Activated CD8-positive, alpha-beta memory T cell treated with anti-CD3 and anti-CD28 coated beads, Interleukin-2, amount 10 ng/mL, durations not matched to agents 7 days and 5 days (primary cell): ENCODE results near the gene GIT2. TPM values are rescaled to one million over a fixed set of nuclear protein-coding genes. Genes with fewer than 3 reads are reported as not detected.
"Not testable (repeated sequence)": the region's sequence is repeated elsewhere in the genome, so short reads cannot be mapped to it uniquely, and the experiment has no call there.

Source experiments
- ATAC-seq: fragments of 150-1000 bp; cut with Tn5 transposase; one replicate; pipeline ENCODE4 v1.10.0; 2021; ENCODE audit warnings: moderate library complexity
- CTCF ChIA-PET: fragments of 350-600 bp; sonication (Branson Sonifier 250); formaldehyde crosslinking; loops from one replicate; lab custom pipeline; 2021; ENCODE audit warnings: antibody characterized with exemption; lab: Charles Lee
- DNase-seq: peaks from one replicate; pipeline ENCODE4 v3.0.0-alpha.2; 2020
- H3K27ac Mint-ChIP-seq: one replicate; pipeline ENCODE4 v1.8.0; 2021; ENCODE audit warnings: mild to moderate bottlenecking, mixed read lengths
- H3K27me3 Mint-ChIP-seq: one replicate; pipeline ENCODE4 v1.8.0; 2021; ENCODE audit warnings: mixed read lengths
- H3K36me3 Mint-ChIP-seq: one replicate; pipeline ENCODE4 v1.8.0; 2021; ENCODE audit warnings: mild to moderate bottlenecking, mixed read lengths
- H3K4me1 Mint-ChIP-seq: one replicate; pipeline ENCODE4 v1.8.0; 2021; ENCODE audit warnings: mixed read lengths
- H3K4me3 Mint-ChIP-seq: one replicate; pipeline ENCODE4 v1.8.0; 2021; ENCODE audit warnings: mild to moderate bottlenecking, moderate library complexity, mixed read lengths
- H3K9me3 Mint-ChIP-seq: one replicate; pipeline ENCODE4 v1.8.0; 2022; ENCODE audit warnings: low read depth, mixed read lengths
- total RNA-seq, 2 experiments: library from RNA; stranded (reverse); gene quantifications; one replicate each; pipeline ENCODE4 v1.2.3, GENCODE V29; 2021

The GIT2 gene
- total RNA-seq, 2 experiments from 2014 or later: 90.6 to 92.3 TPM

GRCh38 chr12:109946913-109947312, 49.3 kb downstream of the GIT2 start:
- peaks cover 26% of the 10 kb centered on the region for H3K4me1 Mint-ChIP-seq
- H3K36me3 Mint-ChIP-seq: peaks cover 50% of the 10 kb centered on the region

DNA sequence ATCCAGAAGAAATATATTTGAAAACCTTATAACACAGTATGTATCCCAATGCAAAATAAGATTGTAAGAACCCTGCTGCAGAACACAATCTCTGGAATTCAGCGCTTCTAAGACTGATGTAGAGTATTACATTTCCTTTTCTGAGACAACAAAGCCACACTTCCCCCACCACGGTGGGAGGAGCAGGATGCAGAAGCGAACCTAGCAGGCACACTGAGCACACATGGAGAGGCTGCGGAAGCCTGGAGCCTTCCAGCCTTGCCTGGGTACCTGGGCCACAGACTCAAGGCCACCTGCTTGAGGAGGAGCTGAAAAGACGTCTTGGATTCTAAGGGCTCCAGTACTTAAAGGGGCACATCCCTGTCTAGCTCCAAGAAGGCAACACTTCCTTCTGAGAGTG, 49.7 kb downstream of the GIT2 start:
- Mint-ChIP-seq H3K36me3 (peaks cover 47% of the 10 kb centered on the region), H3K9me3 (no peaks in the 10 kb centered on the region), H3K4me3 (no peak overlapping the region), H3K27me3 (no peaks in the 10 kb centered on the region), H3K4me1 (peaks cover 26% of the 10 kb centered on the region), H3K27ac (peak overlapping the region; percentile 20)
- ATAC-seq (no peak), DNase-seq (no peak)
- CTCF ChIA-PET: interaction anchor here (1.4 kb wide), 1 partner anchor 93 kb away, joined by 3 read pairs; no protein-coding TSS in a partner anchor

More at GRCh38 chr12:109946913-109947312, 49.3 kb downstream of the GIT2 start:
- CTCF ChIA-PET: interaction anchor here (1.0 to 1.4 kb wide), 2 partner anchors 74 to 93 kb away, joined by 3 to 4 read pairs; no protein-coding TSS in a partner anchor
- Mint-ChIP-seq H3K27ac (peak overlapping the region; percentile 48), H3K9me3 (no peaks in the 10 kb centered on the region), H3K27me3 (no peaks in the 10 kb centered on the region), H3K4me3 (no peak overlapping the region)
- DNase-seq (no peak), ATAC-seq (no peak)

GRCh38 chr12:109944561-109945359, 51.4 kb downstream of the GIT2 start:
- CTCF ChIA-PET: no interaction called here
- H3K36me3 Mint-ChIP-seq: peaks cover 36% of the 10 kb centered on the region
- no peaks in the 10 kb centered on the region for H3K9me3 Mint-ChIP-seq
- H3K27me3 Mint-ChIP-seq: no peaks in the 10 kb centered on the region
- no peak for DNase-seq
- H3K27ac Mint-ChIP-seq: no peak overlapping the region
- no peak overlapping the region for H3K4me3 Mint-ChIP-seq
- peaks cover 26% of the 10 kb centered on the region for H3K4me1 Mint-ChIP-seq
- ATAC-seq: no peak

- Mint-ChIP-seq H3K27ac (no peak overlapping the region), H3K4me1 (peaks cover 26% of the 10 kb centered on the region), H3K36me3 (peaks cover 30% of the 10 kb centered on the region), H3K9me3 (no peaks in the 10 kb centered on the region), H3K27me3 (no peaks in the 10 kb centered on the region), H3K4me3 (no peak overlapping the region)
- ATAC-seq (no peak), DNase-seq (no peak)
- CTCF ChIA-PET: no interaction called here
These were observed 52.4 kb downstream of the GIT2 start for GRCh38 chr12:109943811-109944210.

- H3K4me1 Mint-ChIP-seq: peaks cover 4% of the 10 kb centered on the region
These were observed 55.7 kb downstream of the GIT2 start for GRCh38 chr12:109940339-109940923.

DNA sequence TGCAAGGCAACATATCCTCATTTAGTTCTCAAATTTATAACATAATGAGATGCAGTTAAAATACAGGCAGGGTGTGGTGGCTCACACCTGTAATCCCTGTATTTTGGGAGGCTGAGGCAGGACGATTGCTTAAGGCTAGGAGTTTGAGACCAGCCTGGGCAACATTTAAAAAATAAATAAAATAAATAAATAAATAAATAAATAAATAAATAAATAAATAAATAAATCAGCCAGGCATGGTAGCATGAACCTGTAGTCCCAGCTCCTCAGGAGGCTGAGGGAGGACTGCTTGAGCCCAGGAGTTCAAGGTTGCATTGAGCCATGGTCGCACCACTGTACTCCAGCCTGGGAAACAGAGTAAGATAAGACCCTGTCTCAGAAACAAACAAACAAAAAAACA, 56.7 kb downstream of the GIT2 start:
- no peak overlapping the region for H3K27ac Mint-ChIP-seq
- ATAC-seq (no peak), DNase-seq (no peak)
- CTCF ChIA-PET: no interaction called here
- no peak overlapping the region for H3K4me3 Mint-ChIP-seq
- H3K9me3 Mint-ChIP-seq: no peaks in the 10 kb centered on the region
- H3K4me1 Mint-ChIP-seq: no peaks in the 10 kb centered on the region
- no peaks in the 10 kb centered on the region for H3K27me3 Mint-ChIP-seq
- peaks cover 9% of the 10 kb centered on the region for H3K36me3 Mint-ChIP-seq

More at GRCh38 chr12:109940339-109940923, 55.7 kb downstream of the GIT2 start:
- CTCF ChIA-PET: interaction anchor here (1.3 to 1.4 kb wide), 2 partner anchors 30 to 95 kb away, joined by 3 to 4 read pairs; no protein-coding TSS in a partner anchor
- Mint-ChIP-seq H3K9me3 (no peaks in the 10 kb centered on the region), H3K27me3 (no peaks in the 10 kb centered on the region), H3K27ac (no peak overlapping the region), H3K36me3 (peaks cover 17% of the 10 kb centered on the region), H3K4me3 (no peak overlapping the region)
- DNase-seq (no peak), ATAC-seq (no peak)

GRCh38 chr12:109938947-109939346, 57.2 kb downstream of the GIT2 start:
- no peaks in the 10 kb centered on the region for H3K27me3 Mint-ChIP-seq
- CTCF ChIA-PET: no interaction called here
- no peak overlapping the region for H3K27ac Mint-ChIP-seq

GRCh38 chr12:109937371-109937770, 58.8 kb downstream of the GIT2 start:
- no peak for ATAC-seq
- Mint-ChIP-seq H3K4me1 (no peaks in the 10 kb centered on the region), H3K4me3 (no peak overlapping the region), H3K27ac (no peak overlapping the region), H3K27me3 (no peaks in the 10 kb centered on the region), H3K9me3 (no peaks in the 10 kb centered on the region), H3K36me3 (peaks cover 19% of the 10 kb centered on the region)
- CTCF ChIA-PET: interaction anchor here (1.0 kb wide), 1 partner anchor 49 kb away, joined by 3 read pairs; no protein-coding TSS in a partner anchor
- DNase-seq: no peak

More at GRCh38 chr12:109938947-109939346, 57.2 kb downstream of the GIT2 start:
- Mint-ChIP-seq H3K4me1 (no peaks in the 10 kb centered on the region), H3K36me3 (peaks cover 11% of the 10 kb centered on the region), H3K9me3 (no peaks in the 10 kb centered on the region), H3K4me3 (no peak overlapping the region)
- ATAC-seq (no peak), DNase-seq (no peak)

- CTCF ChIA-PET: no interaction called here
- no peaks in the 10 kb centered on the region for H3K27me3 Mint-ChIP-seq
- H3K4me1 Mint-ChIP-seq: no peaks in the 10 kb centered on the region
- no peak overlapping the region for H3K4me3 Mint-ChIP-seq
- no peak for ATAC-seq
- no peak overlapping the region for H3K27ac Mint-ChIP-seq
- peaks cover 29% of the 10 kb centered on the region for H3K36me3 Mint-ChIP-seq
- DNase-seq: no peak
- H3K9me3 Mint-ChIP-seq: no peaks in the 10 kb centered on the region
These were observed 62.1 kb downstream of the GIT2 start for GRCh38 chr12:109934026-109934425.

DNA sequence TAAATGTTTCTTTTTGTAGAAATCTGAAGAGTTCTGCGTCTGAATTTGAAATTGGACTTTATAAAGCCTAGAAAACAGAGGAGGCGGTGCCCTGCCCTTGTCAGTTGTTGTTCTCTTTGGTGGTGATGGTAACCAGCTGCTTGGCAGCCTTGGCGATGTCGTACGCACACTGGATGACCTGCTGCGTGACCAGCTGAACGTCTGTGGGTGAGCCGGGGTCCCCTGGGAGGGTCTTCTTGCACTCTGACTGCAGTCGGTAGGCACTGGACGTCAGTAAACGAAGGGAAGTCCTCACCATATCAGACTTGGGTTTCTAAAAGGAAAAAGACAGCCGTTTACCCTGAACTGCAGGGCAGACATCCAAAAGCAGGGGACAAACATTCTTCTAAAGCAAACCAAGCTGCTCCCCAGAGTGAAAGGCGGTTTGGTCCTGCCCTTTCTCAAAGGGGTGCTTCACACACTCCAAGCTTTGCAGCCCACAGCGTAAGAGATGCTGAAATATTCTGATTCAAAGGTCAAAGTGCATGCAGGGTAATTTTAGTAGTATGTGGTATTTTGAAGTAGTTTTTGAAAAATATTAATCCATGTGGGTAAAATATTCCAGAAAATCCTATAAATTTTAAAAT, 63.2 kb downstream of the GIT2 start:
- ATAC-seq: no peak
- no peaks in the 10 kb centered on the region for H3K9me3 Mint-ChIP-seq
- H3K27ac Mint-ChIP-seq: no peak overlapping the region
- H3K36me3 Mint-ChIP-seq: peaks cover 29% of the 10 kb centered on the region
- no peak overlapping the region for H3K4me3 Mint-ChIP-seq
- H3K27me3 Mint-ChIP-seq: no peaks in the 10 kb centered on the region
- CTCF ChIA-PET: no interaction called here
- DNase-seq: no peak
- H3K4me1 Mint-ChIP-seq: no peaks in the 10 kb centered on the region

DNA sequence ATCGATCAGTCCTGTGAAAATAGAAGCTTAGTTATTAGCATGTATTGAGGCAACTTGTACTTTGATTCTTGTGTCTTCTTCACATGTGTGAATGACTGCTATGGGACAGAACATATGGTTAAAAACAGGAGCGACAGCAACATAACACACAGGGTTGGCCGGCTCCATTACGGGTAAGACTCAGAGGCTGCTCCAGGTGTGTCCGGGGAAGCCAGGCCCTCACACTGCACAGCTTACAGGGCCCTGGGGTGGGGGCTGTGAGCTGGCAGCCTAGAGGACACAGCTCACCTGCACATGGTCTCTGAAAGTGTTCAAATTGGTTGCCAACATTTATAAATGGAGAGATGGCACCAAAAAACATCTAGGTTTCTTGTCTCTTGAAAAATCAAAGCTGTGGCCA, 65.0 kb downstream of the GIT2 start:
- Mint-ChIP-seq H3K4me1 (no peaks in the 10 kb centered on the region), H3K9me3 (no peaks in the 10 kb centered on the region), H3K4me3 (no peak overlapping the region), H3K27me3 (no peaks in the 10 kb centered on the region), H3K27ac (no peak overlapping the region), H3K36me3 (peaks cover 24% of the 10 kb centered on the region)
- no peak for DNase-seq
- ATAC-seq: no peak
- CTCF ChIA-PET: interaction anchor here (1.2 kb wide), 1 partner anchor 21 kb away, joined by 3 read pairs; no protein-coding TSS in a partner anchor

- Mint-ChIP-seq H3K27ac (no peak overlapping the region), H3K4me1 (no peaks in the 10 kb centered on the region), H3K4me3 (no peak overlapping the region), H3K36me3 (peaks cover 24% of the 10 kb centered on the region), H3K27me3 (no peaks in the 10 kb centered on the region), H3K9me3 (no peaks in the 10 kb centered on the region)
- no peak for ATAC-seq
- CTCF ChIA-PET: interaction anchor here (1.0 to 1.2 kb wide), 2 partner anchors 20 to 63 kb away, joined by 3 to 5 read pairs; no protein-coding TSS in a partner anchor
- DNase-seq: no peak
These were observed 66.0 kb downstream of the GIT2 start for GRCh38 chr12:109930028-109930800.

DNA sequence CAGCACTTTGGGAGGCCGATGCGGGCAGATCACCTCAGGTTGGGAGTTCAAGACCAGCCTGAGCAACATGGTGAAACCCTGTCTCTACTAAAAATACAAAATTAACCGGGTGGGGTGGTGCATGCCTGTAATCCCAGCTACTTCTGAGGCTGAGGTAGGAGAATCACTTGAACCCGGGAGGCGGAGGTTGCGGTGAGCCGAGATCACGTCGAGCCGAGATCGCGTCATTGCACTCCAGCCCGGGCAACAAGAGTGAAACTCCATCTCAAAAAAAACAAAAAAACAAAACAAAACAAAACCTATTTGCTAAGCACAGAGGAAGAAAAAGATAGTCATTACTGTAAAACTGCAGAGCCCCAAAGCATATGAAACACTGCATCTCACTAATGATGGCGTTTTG, 66.8 kb downstream of the GIT2 start:
- not testable (repeated sequence) for H3K9me3 Mint-ChIP-seq, H3K27ac Mint-ChIP-seq
- CTCF ChIA-PET: interaction anchor here (1.0 to 1.4 kb wide), 2 partner anchors 63 to 76 kb away, joined by 5 to 16 read pairs; no protein-coding TSS in a partner anchor

More for the DNA sequence above, 66.8 kb downstream of the GIT2 start:
- H3K36me3 Mint-ChIP-seq: peaks cover 24% of the 10 kb centered on the region
- H3K27me3 Mint-ChIP-seq, H3K4me1 Mint-ChIP-seq, H3K4me3 Mint-ChIP-seq, DNase-seq, ATAC-seq: not testable (repeated sequence)
